Effector memory CD4-positive, alpha-beta T cell (primary cell): Measurements from ENCODE around the gene PTPRN2.

Experiments
- DNase-seq, 3 donors: peaks; one replicate each; pipeline ENCODE4 v3.0.0-alpha.2; 2020
- H3K27ac ChIP-seq: 2 replicates; pipeline ENCODE4 v1.7.0; 2013; ENCODE audit warnings: mild to moderate bottlenecking, low read length, moderate library complexity; ENCODE audit not compliant: insufficient read depth, poor library complexity, severe bottlenecking
- H3K27me3 ChIP-seq: replicated peaks from 2 replicates; pipeline ENCODE4 v1.7.0; 2013; ENCODE audit warnings: mild to moderate bottlenecking, low read length; ENCODE audit not compliant: insufficient read depth, control insufficient read depth, poor library complexity, severe bottlenecking
- H3K36me3 ChIP-seq: 2 replicates; pipeline ENCODE4 v1.7.0; 2013; ENCODE audit warnings: mild to moderate bottlenecking, low read length, moderate library complexity; ENCODE audit not compliant: control insufficient read depth, insufficient read depth
- H3K4me1 ChIP-seq: 2 replicates; pipeline ENCODE4 v1.7.0; 2013; ENCODE audit warnings: low read length, mild to moderate bottlenecking; ENCODE audit not compliant: control insufficient read depth, insufficient read depth, poor library complexity, severe bottlenecking
- H3K4me3 ChIP-seq: 2 replicates; pipeline ENCODE4 v1.7.0; 2013; ENCODE audit warnings: low read length, low read depth, mild to moderate bottlenecking; ENCODE audit not compliant: insufficient read depth, poor library complexity, severe bottlenecking
- H3K9me3 ChIP-seq: 2 replicates; pipeline ENCODE4 v1.7.0; 2013; ENCODE audit warnings: mild to moderate bottlenecking, low read length, moderate library complexity; ENCODE audit not compliant: control insufficient read depth

Gene PTPRN2

GRCh38 chr7:158495786-158496185 lies 91.8 kb downstream of the PTPRN2 start:
- Histone ChIP-seq H3K4me1 (no peaks in the 10 kb centered on the region), H3K4me3 (no peak overlapping the region), H3K36me3 (no peaks in the 10 kb centered on the region), H3K27me3 (no peaks in the 10 kb centered on the region), H3K27ac (no peak overlapping the region), H3K9me3 (no peaks in the 10 kb centered on the region)
- no peak for DNase-seq

DNA sequence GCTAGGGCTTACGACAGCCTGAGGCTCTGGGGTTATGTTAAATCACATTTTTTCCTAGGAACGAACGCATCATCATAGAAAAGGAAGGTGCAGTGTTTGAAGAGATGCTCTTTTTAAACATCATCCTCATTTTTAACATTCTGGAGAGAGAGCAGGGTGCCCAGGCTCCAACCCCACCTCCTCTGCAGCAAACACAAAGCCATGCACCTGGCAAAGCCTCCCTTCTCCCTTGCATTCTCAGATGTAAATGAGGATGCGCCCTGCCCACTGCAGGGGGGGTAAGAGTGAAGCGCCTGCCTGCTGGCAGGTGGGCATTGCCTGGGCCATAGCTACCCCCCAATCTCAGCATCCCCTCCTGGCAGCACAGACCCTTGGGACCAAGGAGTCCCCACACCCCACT lies 92.4 kb downstream of the PTPRN2 start:
- Histone ChIP-seq H3K27ac (no peak overlapping the region), H3K27me3 (no peaks in the 10 kb centered on the region), H3K4me3 (no peak overlapping the region), H3K4me1 (no peaks in the 10 kb centered on the region), H3K36me3 (no peaks in the 10 kb centered on the region), H3K9me3 (no peaks in the 10 kb centered on the region)
- DNase-seq = no peak

- no peak overlapping the region for H3K4me3 ChIP-seq
- H3K9me3 ChIP-seq = no peaks in the 10 kb centered on the region
- no peaks in the 10 kb centered on the region for H3K27me3 ChIP-seq
- H3K27ac ChIP-seq = no peak overlapping the region
- H3K36me3 ChIP-seq = no peaks in the 10 kb centered on the region
- DNase-seq = no peak
- H3K4me1 ChIP-seq = no peaks in the 10 kb centered on the region
Measured at GRCh38 chr7:158494643-158495042, 93.0 kb downstream of the PTPRN2 start.

DNA sequence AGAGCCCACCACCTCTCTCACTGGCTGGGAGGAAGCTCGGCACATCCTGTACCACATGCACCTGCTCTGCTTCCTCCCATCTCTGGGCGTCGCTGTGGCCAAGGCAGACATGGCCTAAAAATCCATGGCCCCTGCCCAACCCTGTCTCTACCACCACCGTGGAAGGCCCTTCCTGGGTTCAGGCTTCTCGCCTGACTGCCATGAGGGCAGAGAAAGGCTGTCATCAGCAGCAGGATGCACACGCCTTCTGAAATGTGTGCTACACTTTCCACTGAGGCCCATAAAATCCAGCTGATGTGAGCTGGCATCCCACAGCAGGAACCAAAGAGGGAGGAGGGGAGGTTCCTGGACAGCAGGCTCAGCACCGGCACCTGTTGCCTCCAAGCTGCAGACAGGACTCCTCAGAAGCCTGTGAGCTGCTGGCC lies 93.4 kb downstream of the PTPRN2 start:
- no peak overlapping the region for H3K27ac ChIP-seq
- no peak overlapping the region for H3K4me3 ChIP-seq
- no peaks in the 10 kb centered on the region for H3K9me3 ChIP-seq
- DNase-seq = no peak
- no peaks in the 10 kb centered on the region for H3K36me3 ChIP-seq
- H3K4me1 ChIP-seq = no peaks in the 10 kb centered on the region
- no peaks in the 10 kb centered on the region for H3K27me3 ChIP-seq

DNA sequence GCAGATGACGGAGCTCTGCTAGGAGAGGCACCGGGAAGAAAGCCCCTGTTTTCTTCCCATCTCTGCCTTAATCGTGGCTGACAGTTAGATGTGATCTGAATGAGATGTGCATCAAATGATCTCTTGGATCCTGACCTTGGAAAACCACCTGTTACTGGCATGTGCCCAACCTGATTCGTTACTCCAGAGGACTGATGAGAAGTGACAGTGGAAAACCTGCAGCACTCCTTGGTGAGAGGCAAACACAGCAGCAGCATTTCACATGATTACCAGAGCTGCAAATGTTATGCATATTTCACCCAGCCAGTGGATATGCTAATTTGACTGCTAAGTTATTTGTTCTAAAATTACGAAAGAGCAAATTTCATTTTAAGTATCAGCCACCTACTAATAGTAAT lies 95.3 kb downstream of the PTPRN2 start:
- Histone ChIP-seq H3K4me3 (no peak overlapping the region), H3K36me3 (no peaks in the 10 kb centered on the region), H3K27ac (no peak overlapping the region), H3K4me1 (no peaks in the 10 kb centered on the region), H3K27me3 (no peaks in the 10 kb centered on the region), H3K9me3 (no peaks in the 10 kb centered on the region)
- DNase-seq = no peak

- H3K4me3 ChIP-seq = no peak overlapping the region
- no peak overlapping the region for H3K27ac ChIP-seq
- no peaks in the 10 kb centered on the region for H3K27me3 ChIP-seq
- H3K9me3 ChIP-seq = no peaks in the 10 kb centered on the region
- no peaks in the 10 kb centered on the region for H3K4me1 ChIP-seq
- DNase-seq = no peak
- no peaks in the 10 kb centered on the region for H3K36me3 ChIP-seq
Measured at GRCh38 chr7:158491094-158491493, 96.5 kb downstream of the PTPRN2 start.

- Histone ChIP-seq H3K27ac (no peak overlapping the region), H3K36me3 (no peaks in the 10 kb centered on the region), H3K27me3 (no peaks in the 10 kb centered on the region), H3K4me1 (no peaks in the 10 kb centered on the region), H3K9me3 (no peaks in the 10 kb centered on the region), H3K4me3 (no peak overlapping the region)
- no peak for DNase-seq
Measured at GRCh38 chr7:158490171-158490782, 97.3 kb downstream of the PTPRN2 start.

DNA sequence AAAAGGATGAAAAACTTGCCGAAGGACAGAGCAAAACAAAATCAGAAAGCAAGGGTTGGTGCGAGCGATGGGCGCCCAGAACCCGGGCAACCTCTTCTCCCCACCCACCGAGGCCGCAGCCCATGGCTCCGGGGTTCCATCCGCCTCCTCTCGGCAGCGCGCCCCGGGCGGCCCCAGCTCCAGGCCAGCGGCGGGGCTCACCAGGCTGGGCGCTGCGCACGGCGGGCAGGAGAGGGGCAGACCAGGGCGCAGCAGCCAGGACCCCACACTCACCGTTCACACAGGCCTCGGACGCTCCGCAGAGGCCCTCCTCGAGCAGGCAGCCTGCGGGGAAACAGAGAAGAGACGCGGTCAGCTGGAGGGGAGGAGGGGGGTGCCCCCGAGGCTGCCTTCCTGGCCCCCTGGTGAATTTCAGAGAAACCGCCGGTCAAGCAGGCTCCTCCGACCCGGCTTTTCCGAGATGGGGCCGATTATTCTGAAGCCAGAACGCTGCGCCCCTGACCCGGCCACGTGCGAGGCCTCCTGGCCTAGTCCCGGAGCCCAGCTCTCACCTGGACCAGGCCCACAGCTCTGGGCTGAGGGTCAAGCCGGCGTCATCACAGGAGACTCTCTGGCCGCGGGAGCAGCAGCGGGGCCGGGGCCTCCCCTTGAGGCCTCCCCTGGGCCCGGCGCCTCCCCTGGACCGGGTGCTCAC lies 98.0 kb downstream of the PTPRN2 start:
- Histone ChIP-seq H3K36me3 (no peaks in the 10 kb centered on the region), H3K9me3 (no peaks in the 10 kb centered on the region), H3K27me3 (no peaks in the 10 kb centered on the region), H3K4me1 (no peaks in the 10 kb centered on the region), H3K4me3 (no peak overlapping the region), H3K27ac (no peak overlapping the region)
- no peak for DNase-seq

GRCh38 chr7:158488181-158488971 lies 99.2 kb downstream of the PTPRN2 start:
- no peaks in the 10 kb centered on the region for H3K27me3 ChIP-seq
- no peaks in the 10 kb centered on the region for H3K4me1 ChIP-seq
- H3K27ac ChIP-seq = no peak overlapping the region
- no peak for DNase-seq
- no peaks in the 10 kb centered on the region for H3K9me3 ChIP-seq
- H3K36me3 ChIP-seq = no peaks in the 10 kb centered on the region
- H3K4me3 ChIP-seq = no peak overlapping the region

- Histone ChIP-seq H3K36me3 (no peaks in the 10 kb centered on the region), H3K27me3 (no peaks in the 10 kb centered on the region), H3K4me1 (no peaks in the 10 kb centered on the region), H3K27ac (no peak overlapping the region), H3K4me3 (no peak overlapping the region), H3K9me3 (no peaks in the 10 kb centered on the region)
- DNase-seq = no peak
Measured at GRCh38 chr7:158487631-158488151, 99.9 kb downstream of the PTPRN2 start.
